IMR-90 (cell line): ENCODE data around the gene GIT1. TPM values are rescaled to one million over a fixed set of nuclear protein-coding genes. Genes with fewer than 3 reads are reported as not detected.
A peak's percentile ranks its signal among the peaks of the same experiment; 100 is the strongest.

ENCODE experiments used
- ATAC-seq: fragments of 200-7000 bp; cut with Tn5 transposase; 2 replicates; pipeline ENCODE4 v1.9.1; 2020; ENCODE audit warnings: low read depth, mild to moderate bottlenecking, moderate library complexity
- BruUV-seq: library from RNA; stranded (reverse); fragments of 400-500 nt; replicated peaks from 2 replicates; lab custom pipeline; 2021; lab: Mats Ljungman, UMichigan
- CTCF ChIA-PET: fragments of 300-600 bp; formaldehyde crosslinking; extraction: SDS; loops from one replicate; lab custom pipeline; 2021; ENCODE audit warnings: antibody characterized with exemption; lab: Yijun Ruan, JAX
- POLR2A ChIA-PET: fragments of 300-600 bp; sonication (Branson Sonifier 250); formaldehyde crosslinking; loops from one replicate; lab custom pipeline; 2022; ENCODE audit warnings: antibody characterized with exemption; ENCODE audit not compliant: unreplicated experiment; lab: Charles Lee
- DNase-seq: peaks from one replicate; pipeline ENCODE4 v3.0.0; 2013
- H2AFZ ChIP-seq: replicated peaks from 2 replicates; pipeline ENCODE3; 2013; ENCODE audit warnings: low read length, mild to moderate bottlenecking; ENCODE audit not compliant: poor library complexity
- H2AK5ac ChIP-seq: 2 replicates; pipeline ENCODE4 v1.6.1; 2013; ENCODE audit warnings: low read depth, low read length, inconsistent platforms
- H2AK9ac ChIP-seq: replicated peaks from 2 replicates; pipeline ENCODE3; 2013; ENCODE audit warnings: mild to moderate bottlenecking, low read depth, low read length, moderate library complexity; ENCODE audit not compliant: poor library complexity
- H2BK120ac ChIP-seq: 2 replicates; pipeline ENCODE4 v1.6.1; 2013; ENCODE audit warnings: low read depth, low read length, inconsistent platforms
- H2BK15ac ChIP-seq: 3 replicates; pipeline ENCODE4 v1.6.1; 2013; ENCODE audit warnings: low read depth, low read length, inconsistent platforms
- H2BK20ac ChIP-seq: 2 replicates; pipeline ENCODE4 v1.6.1; 2013; ENCODE audit warnings: low read depth, mild to moderate bottlenecking, inconsistent platforms, low read length, moderate library complexity
- H2BK5ac ChIP-seq: 2 replicates; pipeline ENCODE4 v1.6.1; 2013; ENCODE audit warnings: mild to moderate bottlenecking, low read depth, low read length, inconsistent platforms; ENCODE audit not compliant: poor library complexity, severe bottlenecking
- H3K14ac ChIP-seq: replicated peaks from 2 replicates; pipeline ENCODE4 v1.6.1; 2013; ENCODE audit warnings: low read depth, low read length, inconsistent platforms
- H3K18ac ChIP-seq: 2 replicates; pipeline ENCODE4 v1.6.1; 2013; ENCODE audit warnings: low read depth, low read length, control low read depth
- H3K23ac ChIP-seq: 2 replicates; pipeline ENCODE4 v1.6.1; 2013; ENCODE audit warnings: low read depth, low read length, inconsistent platforms
- H3K27ac ChIP-seq: 2 replicates; pipeline ENCODE4 v1.5.1; 2013; ENCODE audit warnings: mild to moderate bottlenecking, control low read depth, low read length; ENCODE audit not compliant: insufficient read depth
- H3K27me3 ChIP-seq: 2 replicates; pipeline ENCODE4 v1.6.1; 2013; ENCODE audit warnings: low read length; ENCODE audit not compliant: control insufficient read depth, insufficient read depth
- H3K36me3 ChIP-seq: 2 replicates; pipeline ENCODE4 v1.6.1; 2013; ENCODE audit warnings: low read length, mixed read lengths; ENCODE audit not compliant: control insufficient read depth, insufficient read depth
- H3K4ac ChIP-seq: 2 replicates; pipeline ENCODE4 v1.6.1; 2013; ENCODE audit warnings: low read depth, low read length, inconsistent platforms
- H3K4me1 ChIP-seq: 2 replicates; pipeline ENCODE4 v1.6.1; 2013; ENCODE audit warnings: low read length, mixed read lengths; ENCODE audit not compliant: control insufficient read depth, insufficient read depth
- H3K4me2 ChIP-seq: 2 replicates; pipeline ENCODE4 v1.6.1; 2013; ENCODE audit warnings: low read depth, mild to moderate bottlenecking, control low read depth, low read length, moderate library complexity
- H3K4me3 ChIP-seq: 2 replicates; pipeline ENCODE4 v1.5.1; 2013; ENCODE audit warnings: low read depth, mild to moderate bottlenecking, control low read depth, low read length, moderate library complexity; ENCODE audit not compliant: insufficient read depth
- H3K56ac ChIP-seq: 2 replicates; pipeline ENCODE4 v1.6.1; 2013; ENCODE audit warnings: low read length, inconsistent platforms; ENCODE audit not compliant: insufficient read depth; ENCODE audit errors: extremely low read depth
- H3K79me1 ChIP-seq, 2 experiments: 2 replicates each; pipeline ENCODE4 v1.6.1; 2013; ENCODE audit warnings: low read length in 2 of 2, inconsistent platforms in 1 of 2, low read depth in 1 of 2
- H3K9ac ChIP-seq: 2 replicates; pipeline ENCODE4 v1.6.1; 2013; ENCODE audit warnings: low read depth, low read length, control low read depth
- H3K9me1 ChIP-seq: 2 replicates; pipeline ENCODE4 v1.6.1; 2013; ENCODE audit warnings: low read length, inconsistent platforms; ENCODE audit not compliant: insufficient read depth
- H3K9me3 ChIP-seq: 2 replicates; pipeline ENCODE4 v1.6.1; 2013; ENCODE audit warnings: low read length; ENCODE audit not compliant: control insufficient read depth, insufficient read depth
- H4K20me1 ChIP-seq: 2 replicates; pipeline ENCODE4 v1.6.1; 2013; ENCODE audit warnings: low read length, inconsistent platforms; ENCODE audit not compliant: insufficient read depth
- H4K5ac ChIP-seq: 2 replicates; pipeline ENCODE4 v1.6.1; 2013; ENCODE audit warnings: mild to moderate bottlenecking, low read depth, low read length, control low read depth
- H4K8ac ChIP-seq, 2 experiments: 2 replicates each; pipeline ENCODE4 v1.6.1; 2013; ENCODE audit warnings: low read depth in 2 of 2, low read length in 2 of 2, control low read depth in 1 of 2, inconsistent platforms in 1 of 2
- H4K91ac ChIP-seq: 2 replicates; pipeline ENCODE4 v1.6.1; 2013; ENCODE audit warnings: low read depth, low read length, inconsistent platforms; ENCODE audit not compliant: insufficient read depth
- MXI1 ChIP-seq: IDR thresholded peaks from 2 replicates; pipeline ENCODE4 v1.6.1; 2012; ENCODE audit warnings: low read depth, mild to moderate bottlenecking, low read length, moderate library complexity, borderline replicate concordance
- RFX5 ChIP-seq: IDR thresholded peaks from 2 replicates; pipeline ENCODE4 v1.8.0; 2012; ENCODE audit warnings: low read depth, mild to moderate bottlenecking, low read length, moderate library complexity
- WGBS, 2 experiments: methylation state at CpG; one replicate each; pipeline versions ENCODE4 v1.1.5 to v1.1.7; 2013; ENCODE audit warnings: missing lambda C conversion rate in 2 of 2; ENCODE audit not compliant: insufficient read length in 1 of 2; ENCODE audit errors: extremely low coverage in 2 of 2; 5-methylcytosine and 5-hydroxymethylcytosine counted together
- dilution Hi-C: fragments of 300-500 bp; cut with HindIII; formaldehyde crosslinking; loops from one replicate; pipeline ENCODE4 v1.14.3; 2018; ENCODE audit warnings: low sequenced_read_pairs; ENCODE audit not compliant: unreplicated experiment
- in situ Hi-C: fragments of 300-500 bp; cut with MboI; formaldehyde crosslinking; loops from 3 replicates; pipeline ENCODE4 v1.14.3; 2019; ENCODE audit warnings: low sequenced_read_pairs, inconsistent platforms, mixed read lengths
- intact Hi-C: fragments of 100-400 bp; cut with micrococcal nuclease; formaldehyde crosslinking; loops from 2 replicates; pipeline ENCODE4 v1.10.0; 2022
- polyA plus RNA-seq, 3 experiments: library from polyadenylated mRNA; depleted of rRNA; stranded (reverse); fragments of >200 nt; gene quantifications; 2 replicates each; pipeline ENCODE4 v1.2.3, GENCODE V29; 2012; ENCODE audit warnings: low replicate concordance in 1 of 3
- total RNA-seq: library from RNA; depleted of rRNA; stranded (reverse); fragments of >200 nt; gene quantifications from 2 replicates; pipeline ENCODE4 v1.2.3, GENCODE V29; 2012

GIT1 gene
- total and polyA plus RNA-seq, 2 of the 4 experiments (the other 2 are of a cell fraction), result 14.2 to 34.2 TPM

DNA sequence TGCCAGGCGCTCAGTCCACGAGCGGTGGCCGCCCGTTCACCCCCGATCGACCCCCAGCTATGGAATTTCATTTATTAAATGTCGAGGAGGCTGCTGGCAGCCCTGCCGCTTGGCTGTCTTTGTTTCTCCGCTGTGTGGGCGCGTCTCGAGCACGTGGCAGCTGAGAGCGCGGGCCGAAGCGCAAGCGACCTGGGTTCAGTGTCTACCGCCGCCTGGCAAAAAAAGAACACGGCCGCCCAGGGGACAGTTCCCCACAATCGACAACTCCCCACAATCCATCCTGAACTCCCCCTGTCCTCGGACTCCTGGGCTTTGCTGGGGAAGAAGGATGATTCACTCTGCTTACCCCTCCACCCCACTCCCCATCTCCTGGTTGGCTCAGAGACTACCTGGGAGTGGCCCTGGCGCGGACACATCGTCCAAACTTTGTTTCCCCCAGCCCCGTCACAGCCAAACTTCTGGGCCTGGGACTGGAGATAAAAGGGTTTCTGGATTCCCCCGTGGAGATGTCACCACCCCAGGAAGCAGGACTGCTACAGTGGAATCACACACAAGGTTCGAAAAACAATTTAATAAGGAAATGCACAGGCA, 1.8 kb upstream of the GIT1 start:
- Histone ChIP-seq H3K36me3 (no peaks in the 10 kb centered on the region), H3K27me3 (peaks cover 2% of the 10 kb centered on the region; the same call in 1 of the 2 replicates), H2BK5ac (peak overlapping the region; percentile 16), H2AFZ (peak overlapping the region; percentile 97), H3K27ac (peak overlapping the region; percentile 27), H3K18ac (peak overlapping the region; percentile 7; the same call in 1 of the 2 replicates), H2AK9ac (peak overlapping the region; percentile 93), H2BK20ac (peak overlapping the region; percentile 16; the same call in 1 of the 2 replicates), H3K79me1 (peaks cover 11 to 47% of the 10 kb centered on the region in 2 experiments; a peak in 3 of 4 replicates), H4K8ac (peak overlapping the region; percentile 20 to 95; a peak in 3 of 4 replicates), H3K4ac (peak overlapping the region; percentile 49), H3K4me1 (peaks cover 40% of the 10 kb centered on the region), H3K56ac (0 out of 2 replicates have a peak overlapping the region, but pooled peaks have one; percentile 37), H3K9me3 (no peaks in the 10 kb centered on the region), H3K4me3 (no peak overlapping the region), H4K20me1 (peaks cover 55% of the 10 kb centered on the region), H3K23ac (peak overlapping the region; percentile 10; the same call in 1 of the 2 replicates), H4K5ac (peak overlapping the region; percentile 38; the same call in 1 of the 2 replicates), H3K14ac (no peak overlapping the region), H3K4me2 (peak overlapping the region; percentile 74), H4K91ac (peak overlapping the region; percentile 23), H3K9ac (no peak overlapping the region; the same call in 1 of the 2 replicates), H2BK15ac (0 out of 3 replicates have a peak overlapping the region, but pooled peaks have one; percentile 19), H3K9me1 (peaks cover 9% of the 10 kb centered on the region), H2BK120ac (peak overlapping the region; percentile 16; the same call in 1 of the 2 replicates), H2AK5ac (no peak overlapping the region)
- WGBS, 2 experiments, result 0% methylated on average over 9 of the region's 31 CpGs; no CpG with 5 or more reads in 1 of the 2 experiments
- ChIA-PET CTCF (interaction anchor here (0.7 to 2.1 kb wide), 4 partner anchors 10 to 221 kb away, joined by 3 to 7 read pairs (median 4); no protein-coding TSS in a partner anchor), POLR2A (interaction anchor here (0.5 kb wide), 1 partner anchor 19 kb away, joined by 3 read pairs; no protein-coding TSS in a partner anchor)
- DNase-seq (peak; percentile 45), ATAC-seq (no peak)
- BruUV-seq, result no TSS peak
- in situ Hi-C loops (no loop called here), intact Hi-C loops (loop anchor here (1.0 kb wide), 1 partner anchor 221 kb away; no protein-coding TSS in a partner anchor), dilution Hi-C loops (no loop called here)
- peak; percentile 82 for TF ChIP-seq MXI1
- TF ChIP-seq RFX5, result no peak
